Right lobe of liver (tissue), 6 donors: ENCODE data around the gene RCC2. TPM values are rescaled to one million over a fixed set of nuclear protein-coding genes. Genes with fewer than 3 reads are reported as not detected.

Experiments used
- ATAC-seq, 4 donors: fragments of 200-7000 bp; cut with Tn5 transposase; one replicate each; pipeline ENCODE4 v1.9.1; 2020; ENCODE audit warnings: mild to moderate bottlenecking in 4 of 4, moderate library complexity in 4 of 4
- DNase-seq, 3 donors: peaks; one replicate each; pipeline ENCODE4 v3.0.0-alpha.2; 2020
- H3K27ac ChIP-seq, 3 donors: fragments of 200-600 bp; one replicate each; pipeline ENCODE4 v1.8.0; 2022
- H3K27me3 ChIP-seq, 2 donors: fragments of 200-600 bp; one replicate each; pipeline ENCODE4 v1.8.0; 2022
- H3K36me3 ChIP-seq, 4 donors: fragments of 200-600 bp; sonication (generic) in 1 of 4; one replicate each; pipeline versions ENCODE4 v1.5.1 to v1.8.0; 2017 to 2022; ENCODE audit warnings: control low read depth in 1 of 4
- H3K4me1 ChIP-seq, 4 donors: fragments of 200-600 bp; sonication (generic) in 1 of 4; one replicate each; pipeline versions ENCODE4 v1.5.1 to v1.8.0; 2017 to 2022; ENCODE audit warnings: control low read depth in 1 of 4
- H3K4me3 ChIP-seq, 3 donors: fragments of 200-600 bp; one replicate each; pipeline ENCODE4 v1.8.0; 2022
- H3K9me3 ChIP-seq, 4 donors: fragments of 200-600 bp; sonication (generic) in 1 of 4; one replicate each; pipeline versions ENCODE4 v1.5.1 to v1.8.0; 2017 to 2022; ENCODE audit warnings: control low read depth in 1 of 4
- POLR2A ChIP-seq: fragments of 450-650 bp; IDR thresholded peaks from one replicate; pipeline ENCODE4 v1.6.1; 2017; ENCODE audit warnings: antibody characterized with exemption, mild to moderate bottlenecking
- WGBS: methylation state at CpG from one replicate; pipeline ENCODE4 v1.1.6; 2018; ENCODE audit warnings: low coverage, low lambda C conversion rate; ENCODE audit not compliant: insufficient coverage; ENCODE audit errors: missing lambda C conversion rate; 5-methylcytosine and 5-hydroxymethylcytosine counted together
- intact Hi-C, 2 donors: fragments of 100-400 bp; cut with DNase I; formaldehyde crosslinking; loops; one replicate each; pipeline versions ENCODE4 v1.11.2 to v1.14.1; 2022
- total RNA-seq, 6 experiments: library from RNA; depleted of rRNA in 2 of 6; stranded (reverse); fragments of >200 nt in 2 of 6; fragmentation: NEBNext Ultra II Directional in 3 of 6; extraction: Animal tissue kit (Norgen Biotek cat#: 25700) in 3 of 6; gene quantifications; one replicate each; pipeline versions ENCODE4 v1.1.0 to v1.2.4, GENCODE V29; 2016 to 2023
- TF ChIP-seq, protein P1 (sequence below), 4 donors: fragments of 200-600 bp in 3 of 4; fragments of 450-650 bp in 1 of 4; IDR thresholded peaks; one replicate each; pipeline versions ENCODE4 v1.5.1 to v1.8.0; 2016 to 2022; ENCODE audit warnings: antibody characterized with exemption in 4 of 4, mild to moderate bottlenecking in 2 of 4
- donor health status: DM: no; HTN: yes; CAD: no.
- donor health status: DM: no; HTN: no; CAD: no.
- donor health status: DM: no; HTN: no; CAD: no.
- donor health status: DM: no; HTN: yes; CAD: no.
- donor health status: DM: no; HTN: yes; CAD: no.

RCC2 gene
- total RNA-seq, 6 experiments from 2014 or later, result 7.7 to 15.6 (median 11.6) TPM

DNA sequence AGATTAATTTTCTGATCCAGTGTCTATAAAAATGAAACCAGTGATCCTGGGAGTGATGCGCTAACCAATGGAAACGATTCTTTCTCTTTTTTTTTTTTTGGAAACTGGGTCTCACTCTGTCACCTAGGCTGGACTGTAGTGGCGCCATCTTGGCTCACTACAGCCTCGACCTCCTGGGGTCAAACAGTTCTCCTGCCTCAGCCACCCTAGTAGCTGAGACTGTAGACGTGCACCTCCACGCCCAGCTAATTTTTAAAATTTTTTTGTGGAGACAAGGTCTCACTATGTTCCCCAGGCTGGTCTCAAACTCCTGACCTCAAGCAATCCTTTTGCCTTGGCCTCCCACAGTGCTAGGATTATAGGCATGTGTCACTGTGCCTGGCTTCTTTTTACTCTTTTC lies 3.4 kb upstream of the RCC2 start:
- intact Hi-C loops, result no loop called here
- TF ChIP-seq POLR2A, result no peak
- TF ChIP-seq, protein P1, sequence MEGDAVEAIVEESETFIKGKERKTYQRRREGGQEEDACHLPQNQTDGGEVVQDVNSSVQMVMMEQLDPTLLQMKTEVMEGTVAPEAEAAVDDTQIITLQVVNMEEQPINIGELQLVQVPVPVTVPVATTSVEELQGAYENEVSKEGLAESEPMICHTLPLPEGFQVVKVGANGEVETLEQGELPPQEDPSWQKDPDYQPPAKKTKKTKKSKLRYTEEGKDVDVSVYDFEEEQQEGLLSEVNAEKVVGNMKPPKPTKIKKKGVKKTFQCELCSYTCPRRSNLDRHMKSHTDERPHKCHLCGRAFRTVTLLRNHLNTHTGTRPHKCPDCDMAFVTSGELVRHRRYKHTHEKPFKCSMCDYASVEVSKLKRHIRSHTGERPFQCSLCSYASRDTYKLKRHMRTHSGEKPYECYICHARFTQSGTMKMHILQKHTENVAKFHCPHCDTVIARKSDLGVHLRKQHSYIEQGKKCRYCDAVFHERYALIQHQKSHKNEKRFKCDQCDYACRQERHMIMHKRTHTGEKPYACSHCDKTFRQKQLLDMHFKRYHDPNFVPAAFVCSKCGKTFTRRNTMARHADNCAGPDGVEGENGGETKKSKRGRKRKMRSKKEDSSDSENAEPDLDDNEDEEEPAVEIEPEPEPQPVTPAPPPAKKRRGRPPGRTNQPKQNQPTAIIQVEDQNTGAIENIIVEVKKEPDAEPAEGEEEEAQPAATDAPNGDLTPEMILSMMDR (IDR thresholded peaks at IDR 0.05), result no peak

DNA sequence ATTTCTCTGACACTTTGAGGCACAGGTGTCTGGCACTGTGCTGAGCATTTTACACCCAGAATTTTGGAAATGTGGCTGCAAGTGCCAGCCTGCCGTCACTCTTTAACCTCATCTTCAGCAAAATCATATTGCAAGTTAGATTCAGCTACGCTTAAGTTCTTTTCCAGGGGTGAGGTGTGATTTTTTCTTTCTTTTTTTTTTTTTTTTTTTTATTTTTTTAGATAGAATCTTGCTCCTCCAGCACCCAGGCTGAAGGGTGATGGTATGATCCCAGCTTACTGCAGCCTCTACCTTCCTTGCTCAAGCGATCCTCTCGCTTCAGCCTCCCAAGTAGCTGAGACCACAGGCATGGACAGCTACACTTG lies 2.5 kb upstream of the RCC2 start:
- H3K4me3 ChIP-seq, result no peak overlapping the region
- H3K9me3 ChIP-seq, result no peaks in the 10 kb centered on the region
- TF ChIP-seq POLR2A, result no peak
- TF ChIP-seq, protein P1 (IDR thresholded peaks at IDR 0.05), result no peak
- intact Hi-C loops, result no loop called here
- no peak overlapping the region for H3K27ac ChIP-seq
- 84% methylated on average over 4 of the region's 4 CpGs for WGBS
- no peaks in the 10 kb centered on the region for H3K36me3 ChIP-seq
- no peak for ATAC-seq
- no peak for DNase-seq
- H3K27me3 ChIP-seq, result no peaks in the 10 kb centered on the region
- H3K4me1 ChIP-seq, result peaks cover 0 to 5% (median 2%) of the 10 kb centered on the region in 4 donors

More for the DNA sequence above, 3.4 kb upstream of the RCC2 start:
- no peak for DNase-seq
- no peaks in the 10 kb centered on the region for H3K27me3 ChIP-seq
- WGBS, result 82% methylated on average over 6 of the region's 6 CpGs
- H3K36me3 ChIP-seq, result no peaks in the 10 kb centered on the region
- no peak overlapping the region for H3K4me3 ChIP-seq
- H3K4me1 ChIP-seq, result no peaks in the 10 kb centered on the region
- H3K27ac ChIP-seq, result no peak overlapping the region
- no peak for ATAC-seq
- no peaks in the 10 kb centered on the region for H3K9me3 ChIP-seq

DNA sequence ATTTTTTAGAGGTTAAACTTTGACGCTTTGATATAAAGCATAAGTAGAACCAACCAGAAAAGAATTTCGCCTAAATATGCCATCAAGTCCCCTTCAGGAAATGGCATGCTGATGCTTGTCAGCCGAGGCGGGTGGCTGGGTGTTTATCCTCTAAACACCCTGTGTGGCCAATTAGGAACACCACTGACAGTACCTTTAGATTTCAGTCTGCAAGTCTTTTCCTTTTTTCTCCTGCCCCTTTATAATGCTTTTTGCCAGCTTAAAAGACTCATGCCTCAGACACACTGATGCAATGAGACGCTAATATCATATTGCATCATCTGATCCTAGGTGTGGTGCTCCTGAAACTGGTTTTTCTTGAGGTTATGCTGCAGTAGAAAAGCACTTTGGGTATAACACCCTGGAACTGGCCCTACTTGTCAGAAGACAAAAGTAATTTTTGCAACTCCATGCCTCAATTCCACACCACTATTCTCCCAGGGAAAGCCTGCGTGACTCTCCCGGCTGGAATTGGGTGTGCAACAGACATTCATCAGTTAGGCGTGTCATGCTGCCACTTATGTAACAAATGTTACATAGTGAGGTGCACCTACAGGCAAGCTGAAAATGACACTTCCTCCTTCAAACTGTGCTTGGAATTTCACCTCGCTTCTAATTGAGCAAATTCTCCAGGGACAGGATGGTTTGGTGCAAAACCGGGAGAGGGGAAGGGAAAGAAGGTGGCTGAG lies 2.0 kb upstream of the RCC2 start:
- H3K36me3 ChIP-seq, result no peaks in the 10 kb centered on the region
- ATAC-seq, result no peak
- no peak overlapping the region for H3K4me3 ChIP-seq
- no peaks in the 10 kb centered on the region for H3K9me3 ChIP-seq
- no peak for DNase-seq
- 39% methylated on average over 10 of the region's 10 CpGs for WGBS
- intact Hi-C loops, result no loop called here
- H3K4me1 ChIP-seq, result peaks cover 0 to 10% (median 4%) of the 10 kb centered on the region in 4 donors
- H3K27me3 ChIP-seq, result no peaks in the 10 kb centered on the region
- TF ChIP-seq, protein P1 (IDR thresholded peaks at IDR 0.05), result no peak
- no peak for TF ChIP-seq POLR2A
- no peak overlapping the region for H3K27ac ChIP-seq

DNA sequence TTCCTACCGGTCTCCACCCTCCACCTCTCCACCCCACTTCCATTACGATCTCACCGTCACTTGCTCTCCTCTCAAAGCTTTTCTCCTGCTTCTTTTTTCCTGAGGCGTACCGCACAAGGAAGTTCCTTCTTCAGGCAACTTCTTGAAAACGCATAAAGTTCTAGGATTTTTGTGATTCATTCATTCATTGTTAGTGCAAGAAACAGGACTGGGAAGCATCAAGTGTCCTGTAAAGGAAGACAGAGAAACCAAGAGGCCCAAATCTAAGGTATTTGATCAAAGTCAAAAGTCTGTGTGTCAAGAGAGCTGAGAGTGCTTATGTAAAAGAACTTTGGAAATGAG lies 1.3 kb upstream of the RCC2 start:
- Histone ChIP-seq H3K27me3 (no peaks in the 10 kb centered on the region), H3K9me3 (no peaks in the 10 kb centered on the region), H3K4me1 (peaks cover 0 to 13% (median 4%) of the 10 kb centered on the region in 4 donors), H3K4me3 (no peak overlapping the region), H3K27ac (no peak overlapping the region), H3K36me3 (no peaks in the 10 kb centered on the region)
- WGBS, result 64% methylated on average over 6 of the region's 6 CpGs
- intact Hi-C loops, result no loop called here
- no peak for DNase-seq
- TF ChIP-seq, protein P1 (IDR thresholded peaks at IDR 0.05), result no peak
- TF ChIP-seq POLR2A, result no peak
- no peak for ATAC-seq
